Activated CD4-positive, CD25-positive, alpha-beta regulatory T cell (primary cell): ENCODE measurements around the gene GRAMD2A.
A peak's percentile ranks its signal among the peaks of the same experiment; 100 is the strongest.

Experiments used
- DNase-seq, 4 experiments: peaks; one replicate each; lab custom pipeline; 2025; lab: John Stamatoyannopoulos, UW

GRAMD2A gene

DNA sequence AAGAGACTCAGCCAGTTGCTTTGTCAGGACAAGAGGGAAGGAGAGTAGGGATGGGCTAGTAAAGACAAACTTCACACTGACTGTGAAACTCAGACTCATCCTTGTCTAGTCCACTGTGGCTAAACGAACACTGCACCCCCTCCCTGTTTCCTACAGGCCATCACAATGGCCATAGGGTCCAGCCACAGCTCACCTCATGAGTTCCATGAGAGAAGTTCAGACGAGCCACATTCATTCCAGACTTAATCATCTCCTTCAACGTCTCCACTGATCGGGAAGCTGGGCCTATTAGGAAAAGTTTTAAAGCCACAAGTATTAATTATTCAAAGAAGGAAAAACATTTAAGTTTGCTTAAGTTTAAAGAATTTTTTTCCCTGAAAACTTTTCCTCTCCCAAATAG is 19.6 kb upstream of the GRAMD2A start:
- DNase-seq: no peak

DNA sequence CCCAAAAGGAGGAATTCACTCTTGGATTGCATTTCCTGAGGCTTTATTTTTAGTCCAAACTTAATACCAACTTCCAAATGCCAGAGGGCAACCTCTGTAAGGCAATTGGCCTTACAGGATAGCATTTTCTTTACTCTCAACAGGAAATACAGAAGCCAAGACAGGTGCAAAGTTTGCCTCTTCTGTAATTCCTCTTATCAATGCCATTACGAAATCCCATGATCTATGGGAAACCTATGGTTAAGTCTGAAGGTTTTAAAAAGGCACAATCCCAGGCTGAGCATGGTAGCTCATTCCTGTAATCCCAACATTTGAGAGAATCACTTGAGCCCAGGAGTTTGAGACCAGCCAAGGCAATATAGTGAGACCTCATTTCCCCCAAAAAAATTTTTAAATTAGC is 18.5 kb upstream of the GRAMD2A start:
- no peak for DNase-seq

DNA sequence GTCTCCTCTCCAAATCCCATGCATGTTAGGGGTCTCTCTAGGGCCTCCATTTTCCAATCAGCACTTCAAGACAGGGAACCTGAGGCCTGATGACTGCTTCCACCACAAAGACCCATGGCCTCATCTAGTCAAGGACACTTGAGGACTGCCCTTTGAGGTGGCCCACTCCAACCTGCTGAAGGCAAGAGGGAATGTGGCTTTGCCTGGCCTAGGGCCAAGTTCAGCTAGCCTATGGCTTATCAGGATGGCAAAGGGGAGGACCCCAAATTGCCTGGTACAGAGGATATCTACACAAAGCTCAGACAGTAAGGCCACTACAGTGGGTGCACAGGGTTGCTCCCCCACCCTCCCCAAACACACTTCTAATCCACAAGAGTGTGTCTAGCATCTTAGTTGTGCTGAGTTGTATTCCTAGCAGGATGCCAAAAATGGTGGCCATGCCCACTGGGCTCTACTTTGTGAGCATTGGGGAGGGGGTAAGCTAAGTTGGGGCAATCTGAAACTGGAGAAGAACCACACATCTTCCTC is 10.0 kb upstream of the GRAMD2A start:
- DNase-seq: no peak

DNA sequence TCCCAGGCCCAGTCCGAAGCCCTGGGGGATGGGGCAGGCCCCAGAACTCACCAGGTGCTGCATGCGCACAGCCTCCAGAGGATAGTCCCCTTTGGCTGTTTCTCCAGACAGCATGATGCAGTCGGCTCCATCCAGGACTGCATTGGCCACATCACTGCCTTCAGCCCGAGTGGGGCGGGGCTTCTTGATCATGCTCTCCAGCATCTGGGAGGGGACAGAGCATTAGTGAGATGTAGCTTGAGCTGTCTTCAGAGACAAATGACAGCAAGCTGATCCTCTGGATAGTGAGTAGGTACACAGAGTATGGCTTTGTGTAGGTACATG is 9.1 kb upstream of the GRAMD2A start:
- DNase-seq: no peak

GRCh38 chr15:72205896-72206676 is 8.5 kb upstream of the GRAMD2A start:
- DNase-seq: no peak

- DNase-seq: no peak
Measured at GRCh38 chr15:72205273-72205672, 7.7 kb upstream of the GRAMD2A start.

DNA sequence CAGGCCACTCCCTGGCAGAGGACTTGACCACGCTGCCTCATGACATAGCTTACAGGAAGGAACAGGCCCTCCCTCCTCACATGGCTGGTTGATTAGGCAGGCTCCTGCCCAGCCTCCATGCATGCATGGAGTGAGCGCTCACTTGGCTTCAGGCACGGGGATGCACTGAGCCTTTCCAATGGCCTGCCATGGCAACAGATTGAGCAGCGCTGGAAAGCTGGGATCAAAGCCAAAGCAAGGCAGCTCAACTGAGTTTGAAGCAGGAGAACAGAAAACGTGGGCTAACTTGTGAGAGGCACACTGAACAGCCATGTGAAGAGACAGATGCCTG is 5.9 kb upstream of the GRAMD2A start:
- no peak for DNase-seq

GRCh38 chr15:72202801-72203506 is 5.4 kb upstream of the GRAMD2A start:
- no peak for DNase-seq

DNA sequence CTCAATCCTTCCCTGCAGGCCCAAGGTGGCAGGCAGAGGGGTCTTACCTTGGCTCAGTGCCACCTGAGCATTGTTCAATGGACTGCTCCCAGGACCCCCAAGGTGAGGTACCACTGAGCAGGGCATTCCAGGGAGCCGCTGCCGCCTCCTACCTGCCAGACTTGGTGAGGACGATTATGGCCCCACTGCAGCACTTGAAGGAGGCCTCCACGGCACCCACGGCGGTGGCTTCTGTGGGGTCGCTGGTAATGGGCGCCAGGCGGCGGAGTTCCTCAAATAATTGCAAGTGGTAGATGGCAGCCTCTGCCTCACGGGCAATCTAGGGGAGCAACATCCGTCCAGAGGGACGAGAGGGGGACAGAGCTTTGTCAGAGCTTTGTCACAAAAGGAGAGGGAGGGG is 4.7 kb upstream of the GRAMD2A start:
- no peak for DNase-seq

DNA sequence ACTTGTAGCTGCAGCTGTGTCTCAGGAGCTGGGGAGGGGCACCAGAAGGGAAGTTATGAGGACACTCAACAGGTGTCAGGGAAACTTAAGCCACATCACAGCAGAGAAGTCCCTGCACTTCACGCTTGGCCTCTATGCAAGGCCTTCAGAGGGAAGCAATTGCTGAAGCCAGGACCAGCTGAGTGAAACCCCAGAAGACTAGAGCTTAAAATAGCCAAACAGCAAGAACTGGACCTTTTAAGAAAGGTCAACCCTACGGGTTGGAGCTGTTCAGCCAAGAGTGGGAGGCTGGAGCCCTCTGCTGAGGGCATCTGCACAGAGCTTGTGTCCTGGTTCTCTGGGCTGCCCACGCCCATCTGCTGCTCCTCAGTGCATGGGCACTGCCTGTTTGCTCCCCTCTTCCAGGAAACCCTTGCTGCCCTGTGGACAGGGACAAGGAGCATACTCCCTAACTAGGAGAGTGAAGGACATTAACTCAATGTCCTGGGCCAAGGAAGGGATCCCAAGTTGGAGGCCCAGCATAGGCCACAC is 3.9 kb upstream of the GRAMD2A start:
- no peak for DNase-seq

DNA sequence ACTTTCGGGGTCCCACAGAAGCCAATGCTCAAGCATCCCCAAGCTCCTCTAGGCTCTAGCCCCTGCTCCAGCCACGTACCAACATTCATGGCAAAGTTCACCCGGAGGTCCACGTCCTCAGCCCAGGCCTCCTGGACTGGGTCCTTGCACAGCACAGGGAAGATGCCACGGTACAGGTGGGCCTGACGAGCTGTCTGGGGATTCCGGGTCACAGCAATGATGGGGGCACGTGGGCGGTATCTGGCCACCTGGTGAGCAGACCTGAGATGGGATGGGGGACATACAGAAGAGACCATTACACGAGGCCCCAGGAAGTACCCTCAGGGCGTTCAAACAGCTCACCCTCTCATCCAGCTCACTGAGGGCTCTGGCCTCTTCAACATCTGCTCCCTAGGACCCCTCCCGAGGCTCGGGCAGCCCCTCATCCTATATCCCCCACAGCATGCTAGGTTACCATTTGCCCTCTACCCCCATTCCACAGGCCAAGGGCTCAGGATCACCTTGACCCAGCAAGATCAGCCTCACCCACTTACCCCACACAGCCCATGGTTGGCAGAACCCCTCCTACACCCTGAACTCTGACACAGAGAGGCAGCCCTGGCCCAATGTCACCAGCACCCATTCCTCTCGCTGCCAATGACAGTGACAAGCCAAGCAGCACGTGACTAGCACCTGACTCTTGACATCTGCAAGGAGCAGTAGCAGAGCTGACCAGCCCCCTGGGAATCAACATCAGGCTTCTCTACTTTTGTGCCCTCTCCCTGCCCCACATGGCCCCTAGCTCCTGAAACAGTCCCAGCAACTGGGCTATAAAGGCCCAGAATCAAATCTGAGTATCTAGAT is 3.0 kb upstream of the GRAMD2A start:
- no peak for DNase-seq

DNA sequence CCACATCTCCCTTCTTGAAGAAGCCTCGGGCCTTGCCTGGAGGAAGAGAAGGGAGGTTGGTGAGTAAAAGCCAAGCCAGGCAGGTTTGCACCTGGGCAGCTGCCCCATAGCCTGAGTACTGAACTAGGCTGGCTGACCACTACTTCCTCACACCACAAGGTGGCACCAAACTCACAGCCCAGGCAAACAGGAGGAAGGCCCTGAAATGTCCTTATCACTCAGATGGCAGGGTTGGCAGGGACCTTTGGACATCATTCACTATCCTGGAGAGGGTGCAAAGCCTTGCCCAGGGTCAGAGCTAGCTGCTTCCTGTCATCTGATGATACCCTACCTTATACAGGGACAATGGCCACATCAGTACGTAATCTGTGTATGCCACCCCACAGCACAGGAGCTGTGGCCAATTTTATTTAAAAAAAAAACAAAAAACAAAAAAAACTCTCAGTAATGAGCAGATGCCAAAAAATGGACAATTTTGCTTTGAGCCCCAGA is 2.2 kb upstream of the GRAMD2A start:
- DNase-seq: peak; percentile 45 to 51 (median 48)

DNA sequence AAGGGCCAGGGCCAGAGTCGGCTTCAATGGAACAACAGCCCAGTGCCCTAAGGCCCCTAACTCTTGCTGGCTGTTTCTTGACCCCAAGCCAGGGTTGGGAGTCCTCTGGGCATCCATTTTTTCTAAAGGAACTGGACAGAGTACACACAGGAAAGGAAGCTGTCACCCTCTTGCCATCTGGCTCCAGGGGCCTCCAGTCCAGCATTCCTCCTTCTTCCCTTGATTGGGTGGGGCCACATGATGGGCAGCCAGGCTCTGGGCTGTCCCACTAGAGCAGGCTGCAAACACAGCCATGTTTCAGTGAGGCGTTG is 1.6 kb upstream of the GRAMD2A start:
- DNase-seq: no peak

- no peak for DNase-seq
Measured at GRCh38 chr15:72198356-72199204, 993 bp upstream of the GRAMD2A start.

GRCh38 chr15:72197041-72197459 is 537 bp downstream of the GRAMD2A start:
- no peak for DNase-seq

DNA sequence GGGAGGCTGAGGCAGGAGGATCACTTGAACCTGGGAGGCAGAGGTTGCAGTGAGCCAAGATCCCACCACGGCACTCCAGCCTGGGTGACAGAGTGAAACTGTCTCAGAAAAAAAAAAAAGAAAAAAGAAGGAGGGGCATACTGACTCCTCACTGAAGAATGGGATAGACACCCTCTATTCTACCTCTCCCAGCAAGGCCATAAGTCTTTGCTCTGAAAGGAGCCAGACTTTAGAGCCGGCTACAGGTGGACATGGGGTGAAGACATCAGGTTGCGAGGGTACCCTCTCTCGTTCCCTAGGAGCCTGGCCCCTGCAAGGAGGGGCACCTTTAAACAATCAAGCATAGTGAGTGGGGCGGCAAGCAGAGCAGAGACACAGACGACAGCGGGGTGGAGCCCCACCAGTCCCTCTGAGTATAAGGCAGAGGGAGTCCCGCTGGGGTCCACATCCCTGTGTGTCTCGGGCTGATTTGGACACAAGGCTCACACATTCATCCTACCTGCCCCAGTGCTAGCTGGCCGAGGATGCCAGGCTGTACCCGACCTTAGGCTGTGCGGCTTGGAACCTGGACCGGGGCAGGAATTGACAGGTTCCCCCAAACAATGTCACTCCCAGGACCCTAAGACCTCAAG is 1.1 kb downstream of the GRAMD2A start:
- no peak for DNase-seq

DNA sequence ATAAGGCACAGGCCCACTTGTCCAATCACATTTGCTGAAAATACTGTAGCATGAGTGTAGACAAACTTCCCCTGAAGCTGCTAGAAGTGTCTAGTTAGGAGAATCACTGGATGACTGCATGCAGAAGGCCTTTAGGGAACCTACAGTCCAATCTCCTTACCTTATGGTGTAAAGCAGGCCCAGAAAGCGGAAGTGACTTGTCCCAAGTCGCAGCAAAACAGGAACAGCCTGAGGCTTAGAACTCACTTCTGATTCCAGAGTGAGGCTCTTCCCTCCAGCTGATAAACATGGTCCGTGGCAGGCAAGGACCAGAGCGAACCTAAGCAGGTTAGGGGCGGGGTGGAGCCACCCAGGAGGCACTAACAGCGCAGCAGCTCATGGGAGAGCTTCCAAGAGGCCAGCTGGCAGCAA is 2.5 kb downstream of the GRAMD2A start:
- DNase-seq: no peak

DNA sequence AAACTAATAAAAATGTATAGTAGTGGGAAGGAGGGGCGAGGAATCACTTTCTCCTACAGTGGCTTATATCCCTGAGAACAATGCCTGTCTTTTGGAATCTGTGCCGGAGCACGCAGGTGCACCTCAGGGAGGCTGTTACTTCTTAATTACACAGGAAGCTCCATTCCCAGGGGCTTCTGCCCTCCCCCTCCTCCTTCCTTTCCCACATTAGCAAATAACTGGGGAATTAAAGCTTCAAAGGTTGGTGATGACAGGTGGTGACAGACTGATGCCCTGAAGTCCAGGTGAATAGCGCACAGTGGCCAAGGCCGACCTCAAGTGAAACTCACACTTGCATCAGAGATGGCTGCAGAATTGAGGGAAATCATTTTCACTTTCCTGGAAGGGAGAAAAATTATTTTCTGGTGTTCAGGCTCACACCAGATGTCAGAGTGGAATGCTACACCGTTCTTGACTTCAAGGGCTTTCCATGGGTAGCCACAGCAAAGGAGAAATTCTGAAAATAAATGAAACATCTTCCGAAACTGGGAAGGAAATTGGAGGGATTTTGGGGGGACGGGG is 3.7 kb downstream of the GRAMD2A start:
- no peak for DNase-seq

- no peak for DNase-seq
Measured at GRCh38 chr15:72192416-72192815, 5.2 kb downstream of the GRAMD2A start.

DNA sequence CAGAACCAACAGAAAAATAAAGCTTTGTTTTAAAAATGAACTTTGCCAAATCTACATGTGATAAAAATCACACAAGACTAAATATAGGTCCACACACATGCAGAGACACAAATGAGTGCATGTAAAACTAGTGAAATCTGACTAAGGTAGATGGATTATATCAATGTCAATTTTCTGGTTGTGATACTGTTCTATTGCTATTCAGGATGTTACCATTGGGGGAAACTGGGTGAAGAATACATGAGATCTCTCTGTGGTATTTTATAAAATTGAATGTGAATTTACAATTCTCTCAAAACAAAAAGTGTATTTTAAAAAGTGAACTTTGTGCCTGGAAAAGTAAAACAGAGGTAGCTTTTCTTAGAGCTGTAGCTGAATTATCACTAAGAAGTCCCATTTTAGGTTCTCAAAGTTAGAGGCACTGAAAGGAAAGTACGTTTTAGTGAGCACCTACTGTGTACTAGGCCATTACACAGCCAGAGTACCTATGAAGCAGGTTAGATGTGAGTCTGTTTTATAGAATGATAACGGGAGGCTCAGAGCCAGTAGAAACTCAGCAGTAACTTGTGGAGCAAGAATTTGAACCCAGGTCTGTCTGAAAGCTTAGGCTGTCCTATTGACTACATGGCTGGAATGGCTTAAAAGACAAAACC is 8.2 kb downstream of the GRAMD2A start:
- no peak for DNase-seq
